GM12875 (cell line): ENCODE results near the gene KIF13A.
"Not testable (repeated sequence)": the region's sequence is repeated elsewhere in the genome, so short reads cannot be mapped to it uniquely, and the experiment has no call there.

Experiments used
- H3K4me3 ChIP-seq: one replicate; pipeline ENCODE4 v1.5.1; 2011; ENCODE audit warnings: low read depth, low read length, control low read depth
- CTCF ChIP-seq: IDR thresholded peaks from 2 replicates; pipeline ENCODE4 v1.5.1; 2011; ENCODE audit warnings: low read depth, mild to moderate bottlenecking, control low read depth, inconsistent platforms, low read length, moderate library complexity, borderline replicate concordance; ENCODE audit not compliant: insufficient read depth

KIF13A gene

GRCh38 chr6:18025596-18025995, 38.2 kb upstream of the KIF13A start:
- H3K4me3 ChIP-seq = no peak overlapping the region
- TF ChIP-seq CTCF = no peak

GRCh38 chr6:18024876-18025275, 37.4 kb upstream of the KIF13A start:
- no peak for TF ChIP-seq CTCF
- no peak overlapping the region for H3K4me3 ChIP-seq

- H3K4me3 ChIP-seq = no peak overlapping the region
- no peak for TF ChIP-seq CTCF
Measured at GRCh38 chr6:18023891-18024290, 36.5 kb upstream of the KIF13A start.

- no peak overlapping the region for H3K4me3 ChIP-seq
- TF ChIP-seq CTCF = no peak
Measured at GRCh38 chr6:18022398-18023231, 35.2 kb upstream of the KIF13A start.

GRCh38 chr6:18021166-18021850, 33.9 kb upstream of the KIF13A start:
- H3K4me3 ChIP-seq = no peak overlapping the region
- no peak for TF ChIP-seq CTCF

- not testable (repeated sequence) for H3K4me3 ChIP-seq
Measured at GRCh38 chr6:18020545-18020944, 33.1 kb upstream of the KIF13A start.

- TF ChIP-seq CTCF = no peak
- H3K4me3 ChIP-seq = no peak overlapping the region
Measured at GRCh38 chr6:18019539-18020534, 32.4 kb upstream of the KIF13A start.

GRCh38 chr6:18019133-18019532, 31.7 kb upstream of the KIF13A start:
- H3K4me3 ChIP-seq = not testable (repeated sequence)
